KMS-11 (cell line): ENCODE results near the gene PRLH.

Source experiments
- H2AFZ ChIP-seq: fragments of 200-600 bp; sonication (generic); 2 replicates; pipeline ENCODE4 v1.6.1; 2016; ENCODE audit warnings: antibody characterized with exemption, mixed run types, low read depth
- H3K27ac ChIP-seq: fragments of 200-600 bp; sonication (generic); 2 replicates; pipeline ENCODE4 v1.6.1; 2016; ENCODE audit warnings: mild to moderate bottlenecking, mixed run types
- H3K27me3 ChIP-seq: fragments of 200-600 bp; sonication (generic); 2 replicates; pipeline ENCODE4 v1.6.1; 2017; ENCODE audit warnings: mild to moderate bottlenecking, low read depth, mixed run types, moderate library complexity; ENCODE audit not compliant: insufficient read depth
- H3K36me3 ChIP-seq: fragments of 200-600 bp; sonication (generic); 2 replicates; pipeline ENCODE4 v1.6.1; 2017; ENCODE audit warnings: mild to moderate bottlenecking, mixed run types; ENCODE audit not compliant: insufficient read depth
- H3K4me1 ChIP-seq: fragments of 200-600 bp; sonication (generic); 2 replicates; pipeline ENCODE4 v1.6.1; 2016; ENCODE audit warnings: mild to moderate bottlenecking, low read depth, mixed run types; ENCODE audit not compliant: poor library complexity, severe bottlenecking
- H3K4me2 ChIP-seq: fragments of 200-600 bp; sonication (generic); 2 replicates; pipeline ENCODE4 v1.7.0; 2016; ENCODE audit warnings: mild to moderate bottlenecking, mixed run types
- H3K4me3 ChIP-seq: fragments of 200-600 bp; sonication (generic); IDR thresholded peaks from 2 replicates; pipeline ENCODE4 v1.6.1; 2017; ENCODE audit warnings: low read depth, low read length, mixed read lengths; ENCODE audit not compliant: insufficient read depth
- H3K79me2 ChIP-seq: fragments of 200-600 bp; sonication (generic); 2 replicates; pipeline ENCODE4 v1.6.1; 2016; ENCODE audit warnings: low read depth, mixed run types; ENCODE audit not compliant: insufficient read depth
- H3K9ac ChIP-seq: fragments of 200-600 bp; sonication (generic); 2 replicates; pipeline ENCODE4 v1.6.1; 2016; ENCODE audit warnings: mild to moderate bottlenecking, mixed run types
- H4K20me1 ChIP-seq: fragments of 200-600 bp; sonication (generic); 2 replicates; pipeline ENCODE4 v1.6.1; 2016; ENCODE audit warnings: mild to moderate bottlenecking, mixed run types; ENCODE audit not compliant: insufficient read depth
- TF ChIP-seq, protein P1 (sequence below): fragments of 200-600 bp; sonication (generic); conservative IDR thresholded peaks from 2 replicates; pipeline ENCODE4 v1.6.1; 2017; ENCODE audit warnings: low read depth, mild to moderate bottlenecking, antibody characterized with exemption, low read length, moderate library complexity, mixed read lengths

Gene PRLH

DNA sequence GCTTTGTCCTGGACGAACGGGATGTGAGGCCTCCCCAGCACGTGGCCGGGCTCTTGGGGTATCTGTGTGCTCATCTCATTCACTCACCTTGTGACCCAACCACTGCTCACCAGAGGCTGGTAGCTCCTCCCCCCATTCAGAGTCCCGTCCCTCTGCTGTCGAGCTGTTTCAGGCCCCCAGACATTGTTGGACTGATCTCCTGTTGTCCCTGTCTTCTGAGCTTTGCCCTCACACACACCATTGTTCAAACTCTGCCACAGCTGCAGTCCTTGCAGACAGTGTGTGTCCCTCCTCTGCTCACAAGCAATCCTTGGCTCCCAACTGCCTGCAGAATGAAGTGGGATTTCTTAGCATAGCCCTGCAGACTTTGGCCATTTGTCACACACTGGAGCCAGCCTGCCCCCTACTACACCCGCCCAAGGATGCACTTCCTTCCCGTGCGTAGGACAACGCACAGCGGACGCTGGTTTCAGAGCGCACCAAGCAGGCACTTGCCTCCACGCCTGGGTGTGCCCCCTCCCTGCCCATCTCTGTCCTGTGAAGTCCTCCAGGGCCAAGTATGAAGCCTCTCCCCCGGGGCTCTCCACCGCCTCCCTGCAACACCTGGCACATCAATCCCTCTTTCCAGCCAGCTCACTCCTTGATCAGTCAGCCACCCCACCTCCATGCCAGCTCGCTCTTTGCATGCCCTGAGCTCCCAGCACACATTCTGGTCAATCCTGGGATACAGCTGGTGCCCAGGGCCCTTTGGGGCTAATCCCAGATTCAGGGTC is 16.5 kb upstream of the PRLH start:
- H3K4me2 ChIP-seq = no peak overlapping the region
- no peak overlapping the region for H3K27ac ChIP-seq
- no peaks in the 10 kb centered on the region for H4K20me1 ChIP-seq
- H3K4me1 ChIP-seq = no peaks in the 10 kb centered on the region
- no peak overlapping the region for H3K9ac ChIP-seq
- H3K79me2 ChIP-seq = no peaks in the 10 kb centered on the region
- H3K36me3 ChIP-seq = no peaks in the 10 kb centered on the region
- TF ChIP-seq, protein P1, sequence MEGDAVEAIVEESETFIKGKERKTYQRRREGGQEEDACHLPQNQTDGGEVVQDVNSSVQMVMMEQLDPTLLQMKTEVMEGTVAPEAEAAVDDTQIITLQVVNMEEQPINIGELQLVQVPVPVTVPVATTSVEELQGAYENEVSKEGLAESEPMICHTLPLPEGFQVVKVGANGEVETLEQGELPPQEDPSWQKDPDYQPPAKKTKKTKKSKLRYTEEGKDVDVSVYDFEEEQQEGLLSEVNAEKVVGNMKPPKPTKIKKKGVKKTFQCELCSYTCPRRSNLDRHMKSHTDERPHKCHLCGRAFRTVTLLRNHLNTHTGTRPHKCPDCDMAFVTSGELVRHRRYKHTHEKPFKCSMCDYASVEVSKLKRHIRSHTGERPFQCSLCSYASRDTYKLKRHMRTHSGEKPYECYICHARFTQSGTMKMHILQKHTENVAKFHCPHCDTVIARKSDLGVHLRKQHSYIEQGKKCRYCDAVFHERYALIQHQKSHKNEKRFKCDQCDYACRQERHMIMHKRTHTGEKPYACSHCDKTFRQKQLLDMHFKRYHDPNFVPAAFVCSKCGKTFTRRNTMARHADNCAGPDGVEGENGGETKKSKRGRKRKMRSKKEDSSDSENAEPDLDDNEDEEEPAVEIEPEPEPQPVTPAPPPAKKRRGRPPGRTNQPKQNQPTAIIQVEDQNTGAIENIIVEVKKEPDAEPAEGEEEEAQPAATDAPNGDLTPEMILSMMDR = no peak
- no peak overlapping the region for H2AFZ ChIP-seq
- H3K27me3 ChIP-seq = peaks cover 4% of the 10 kb centered on the region; the same call in 1 of the 2 replicates
- H3K4me3 ChIP-seq = no peak overlapping the region

GRCh38 chr2:237551071-237551574 is 15.3 kb upstream of the PRLH start:
- no peak overlapping the region for H2AFZ ChIP-seq
- H3K4me1 ChIP-seq = no peaks in the 10 kb centered on the region
- H3K9ac ChIP-seq = no peak overlapping the region
- no peaks in the 10 kb centered on the region for H3K36me3 ChIP-seq
- H3K27ac ChIP-seq = no peak overlapping the region
- H4K20me1 ChIP-seq = no peaks in the 10 kb centered on the region
- H3K4me2 ChIP-seq = no peak overlapping the region
- H3K27me3 ChIP-seq = peaks cover 4% of the 10 kb centered on the region; the same call in 1 of the 2 replicates
- H3K4me3 ChIP-seq = no peak overlapping the region
- no peaks in the 10 kb centered on the region for H3K79me2 ChIP-seq
- TF ChIP-seq, protein P1 = no peak

DNA sequence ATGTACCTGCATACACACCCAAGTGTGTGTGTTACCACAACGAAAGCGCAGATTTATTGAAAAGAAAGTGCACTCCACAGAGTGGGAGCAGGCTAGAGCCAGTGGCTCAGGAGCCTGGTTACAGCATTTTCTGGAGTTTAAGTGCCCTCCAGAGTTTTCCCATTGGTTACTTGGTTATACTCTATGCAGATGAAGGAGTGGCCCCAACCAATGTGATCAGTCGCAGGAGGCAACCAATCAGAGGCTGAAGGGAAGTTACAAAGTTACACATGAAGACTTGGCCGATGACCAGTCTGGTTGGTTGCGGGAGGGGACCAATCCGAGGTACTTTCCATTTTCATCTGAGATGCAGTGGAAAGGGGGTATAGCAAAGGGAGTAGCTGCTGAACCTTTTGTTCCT is 13.5 kb upstream of the PRLH start:
- H3K36me3 ChIP-seq = no peaks in the 10 kb centered on the region
- no peak overlapping the region for H3K27ac ChIP-seq
- H3K9ac ChIP-seq = no peak overlapping the region
- H2AFZ ChIP-seq = no peak overlapping the region
- H3K79me2 ChIP-seq = no peaks in the 10 kb centered on the region
- TF ChIP-seq, protein P1 = no peak
- H4K20me1 ChIP-seq = no peaks in the 10 kb centered on the region
- no peak overlapping the region for H3K4me3 ChIP-seq
- H3K27me3 ChIP-seq = peaks cover 3% of the 10 kb centered on the region; the same call in 1 of the 2 replicates
- peaks cover 9% of the 10 kb centered on the region for H3K4me1 ChIP-seq
- H3K4me2 ChIP-seq = no peak overlapping the region

- Histone ChIP-seq H3K4me3 (no peak overlapping the region), H4K20me1 (no peaks in the 10 kb centered on the region), H3K9ac (no peak overlapping the region), H3K79me2 (no peaks in the 10 kb centered on the region), H3K4me1 (peaks cover 15% of the 10 kb centered on the region), H3K4me2 (no peak overlapping the region), H3K36me3 (no peaks in the 10 kb centered on the region), H3K27ac (no peak overlapping the region), H2AFZ (no peak overlapping the region), H3K27me3 (no peaks in the 10 kb centered on the region)
- TF ChIP-seq, protein P1 = no peak
These were observed 12.4 kb upstream of the PRLH start for GRCh38 chr2:237553948-237554347.
